Central memory CD8-positive, alpha-beta T cell (primary cell): ENCODE data around the gene PDZD7.
"Not testable (repeated sequence)": the region's sequence is repeated elsewhere in the genome, so short reads cannot be mapped to it uniquely, and the experiment has no call there.

Experiments
- ATAC-seq: fragments of 150-1000 bp; cut with Tn5 transposase; replicated peaks from 2 replicates; pipeline ENCODE4 v1.10.0; 2022; ENCODE audit warnings: mild to moderate bottlenecking, moderate FRiP score, moderate number of reproducible peaks; ENCODE audit not compliant: poor library complexity, severe bottlenecking; ENCODE audit errors: extremely low read depth
- DNase-seq, 2 donors: peaks; one replicate each; pipeline ENCODE4 v3.0.0; 2021; ENCODE audit warnings: low spot score in 2 of 2
- H3K27ac Mint-ChIP-seq: one replicate; pipeline ENCODE4 v1.8.0; 2022; ENCODE audit warnings: low read depth, mild to moderate bottlenecking, moderate library complexity, mixed read lengths
- H3K27me3 Mint-ChIP-seq: one replicate; pipeline ENCODE4 v1.8.0; 2022; ENCODE audit warnings: mixed read lengths
- H3K36me3 Mint-ChIP-seq: one replicate; pipeline ENCODE4 v1.8.0; 2022; ENCODE audit warnings: mild to moderate bottlenecking, moderate library complexity, mixed read lengths; ENCODE audit not compliant: insufficient read depth
- H3K4me1 Mint-ChIP-seq: one replicate; pipeline ENCODE4 v1.8.0; 2022; ENCODE audit warnings: mixed read lengths
- H3K4me3 Mint-ChIP-seq: one replicate; pipeline ENCODE4 v1.8.0; 2022; ENCODE audit warnings: mild to moderate bottlenecking, moderate library complexity, mixed read lengths
- H3K9me3 Mint-ChIP-seq: one replicate; pipeline ENCODE4 v1.8.0; 2022; ENCODE audit warnings: mixed read lengths

The PDZD7 gene

GRCh38 chr10:101043363-101043707, 12.4 kb upstream of the PDZD7 start:
- DNase-seq (no peak), ATAC-seq (no peak)
- H3K4me3 Mint-ChIP-seq, result peak overlapping the region; percentile 97
- peaks cover 24% of the 10 kb centered on the region for H3K4me1 Mint-ChIP-seq
- H3K36me3 Mint-ChIP-seq, result peaks cover 10% of the 10 kb centered on the region
- no peaks in the 10 kb centered on the region for H3K9me3 Mint-ChIP-seq
- peak overlapping the region; percentile 94 for H3K27ac Mint-ChIP-seq
- H3K27me3 Mint-ChIP-seq, result peaks cover 26% of the 10 kb centered on the region

- peak overlapping the region; percentile 94 for H3K27ac Mint-ChIP-seq
- H3K9me3 Mint-ChIP-seq, result no peaks in the 10 kb centered on the region
- H3K27me3 Mint-ChIP-seq, result peaks cover 21% of the 10 kb centered on the region
- ATAC-seq (peak; percentile 68), DNase-seq (peak; percentile 54 to 55)
- H3K4me1 Mint-ChIP-seq, result peaks cover 23% of the 10 kb centered on the region
- H3K36me3 Mint-ChIP-seq, result peaks cover 10% of the 10 kb centered on the region
- peak overlapping the region; percentile 97 for H3K4me3 Mint-ChIP-seq
These were observed 11.9 kb upstream of the PDZD7 start for GRCh38 chr10:101042667-101043362.

GRCh38 chr10:101042118-101042517, 11.2 kb upstream of the PDZD7 start:
- no peak for DNase-seq
- Mint-ChIP-seq H3K9me3 (no peaks in the 10 kb centered on the region), H3K36me3 (peaks cover 13% of the 10 kb centered on the region), H3K27me3 (peaks cover 14% of the 10 kb centered on the region), H3K27ac (peak overlapping the region; percentile 94), H3K4me1 (peaks cover 23% of the 10 kb centered on the region), H3K4me3 (peak overlapping the region; percentile 97)
- ATAC-seq, result no peak

- peak; percentile 91 for ATAC-seq
- peak; percentile 52 to 67 for DNase-seq
- Mint-ChIP-seq H3K4me3 (no peak overlapping the region), H3K27me3 (peaks cover 5% of the 10 kb centered on the region), H3K36me3 (peaks cover 13% of the 10 kb centered on the region), H3K27ac (peak overlapping the region; percentile 41), H3K9me3 (no peaks in the 10 kb centered on the region), H3K4me1 (peaks cover 23% of the 10 kb centered on the region)
These were observed 10.4 kb upstream of the PDZD7 start for GRCh38 chr10:101041252-101041761.

GRCh38 chr10:101040851-101041250, 9.9 kb upstream of the PDZD7 start:
- peaks cover under 1% of the 10 kb centered on the region for H3K27me3 Mint-ChIP-seq
- no peaks in the 10 kb centered on the region for H3K9me3 Mint-ChIP-seq
- ATAC-seq (no peak), DNase-seq (no peak)
- peak overlapping the region; percentile 41 for H3K27ac Mint-ChIP-seq
- H3K4me1 Mint-ChIP-seq, result peaks cover 23% of the 10 kb centered on the region
- H3K4me3 Mint-ChIP-seq, result no peak overlapping the region
- peaks cover 13% of the 10 kb centered on the region for H3K36me3 Mint-ChIP-seq

GRCh38 chr10:101040061-101040460, 9.1 kb upstream of the PDZD7 start:
- peaks cover 23% of the 10 kb centered on the region for H3K4me1 Mint-ChIP-seq
- H3K9me3 Mint-ChIP-seq, result no peaks in the 10 kb centered on the region
- DNase-seq (no peak), ATAC-seq (no peak)
- no peaks in the 10 kb centered on the region for H3K27me3 Mint-ChIP-seq
- peaks cover 13% of the 10 kb centered on the region for H3K36me3 Mint-ChIP-seq
- H3K27ac Mint-ChIP-seq, result no peak overlapping the region
- H3K4me3 Mint-ChIP-seq, result no peak overlapping the region

- Mint-ChIP-seq H3K4me1 (peaks cover 24% of the 10 kb centered on the region), H3K36me3 (peaks cover 11% of the 10 kb centered on the region), H3K4me3 (no peak overlapping the region), H3K27me3 (no peaks in the 10 kb centered on the region), H3K27ac (no peak overlapping the region), H3K9me3 (no peaks in the 10 kb centered on the region)
- ATAC-seq, result no peak
- DNase-seq, result no peak
These were observed 7.6 kb upstream of the PDZD7 start for GRCh38 chr10:101038484-101038883.

- peaks cover 25% of the 10 kb centered on the region for H3K4me1 Mint-ChIP-seq
- peaks cover 6% of the 10 kb centered on the region for H3K36me3 Mint-ChIP-seq
- no peaks in the 10 kb centered on the region for H3K9me3 Mint-ChIP-seq
- H3K27ac Mint-ChIP-seq, result no peak overlapping the region
- no peaks in the 10 kb centered on the region for H3K27me3 Mint-ChIP-seq
- H3K4me3 Mint-ChIP-seq, result no peak overlapping the region
- DNase-seq, result no peak
- no peak for ATAC-seq
These were observed 5.8 kb upstream of the PDZD7 start for GRCh38 chr10:101036726-101037125.

GRCh38 chr10:101035916-101036702, 5.2 kb upstream of the PDZD7 start:
- Mint-ChIP-seq H3K4me1 (peaks cover 27% of the 10 kb centered on the region), H3K4me3 (no peak overlapping the region), H3K9me3 (no peaks in the 10 kb centered on the region), H3K27ac (no peak overlapping the region), H3K27me3 (no peaks in the 10 kb centered on the region), H3K36me3 (peaks cover 12% of the 10 kb centered on the region)
- ATAC-seq (no peak), DNase-seq (no peak)

- ATAC-seq, result no peak
- H3K36me3 Mint-ChIP-seq, result peaks cover 14% of the 10 kb centered on the region
- DNase-seq, result no peak
- no peak overlapping the region for H3K4me3 Mint-ChIP-seq
- no peak overlapping the region for H3K27ac Mint-ChIP-seq
- H3K9me3 Mint-ChIP-seq, result no peaks in the 10 kb centered on the region
- peaks cover 29% of the 10 kb centered on the region for H3K4me1 Mint-ChIP-seq
- no peaks in the 10 kb centered on the region for H3K27me3 Mint-ChIP-seq
These were observed 4.4 kb upstream of the PDZD7 start for GRCh38 chr10:101035314-101035713.

- H3K9me3 Mint-ChIP-seq, H3K4me3 Mint-ChIP-seq, H3K27ac Mint-ChIP-seq, DNase-seq, ATAC-seq, H3K27me3 Mint-ChIP-seq: not testable (repeated sequence)
- peaks cover 12% of the 10 kb centered on the region for H3K36me3 Mint-ChIP-seq
- peaks cover 29% of the 10 kb centered on the region for H3K4me1 Mint-ChIP-seq
These were observed 3.5 kb upstream of the PDZD7 start for GRCh38 chr10:101034404-101034803.

GRCh38 chr10:101033276-101033675, 2.3 kb upstream of the PDZD7 start:
- peak overlapping the region; percentile 38 for H3K4me3 Mint-ChIP-seq
- H3K27me3 Mint-ChIP-seq, result peaks cover 2% of the 10 kb centered on the region
- no peak for ATAC-seq
- peaks cover 12% of the 10 kb centered on the region for H3K36me3 Mint-ChIP-seq
- H3K4me1 Mint-ChIP-seq, result peaks cover 29% of the 10 kb centered on the region
- H3K27ac Mint-ChIP-seq, result no peak overlapping the region
- DNase-seq, result no peak
- H3K9me3 Mint-ChIP-seq, result no peaks in the 10 kb centered on the region
